CD14-positive monocyte (primary cell): ENCODE measurements around the gene PHKA2. TPM values are rescaled to one million over a fixed set of nuclear protein-coding genes. Genes with fewer than 3 reads are reported as not detected.
A peak's percentile ranks its signal among the peaks of the same experiment; 100 is the strongest.

Experiments used
- DNase-seq, 3 donors: peaks; one replicate each; pipeline ENCODE4 v3.0.0-alpha.2; 2011 to 2022
- H2AFZ ChIP-seq: 2 replicates; pipeline ENCODE4 v1.6.0; 2012; ENCODE audit warnings: mild to moderate bottlenecking, low read depth, low read length, inconsistent platforms; ENCODE audit not compliant: insufficient read depth, poor library complexity, severe bottlenecking
- H3K27ac ChIP-seq, 2 donors: 1 replicate in 1 of 2; 2 replicates in 1 of 2; pipeline ENCODE4 v1.5.1; 2012 to 2013; ENCODE audit warnings: low read length in 2 of 2, control low read depth in 1 of 2, inconsistent platforms in 1 of 2, low read depth in 1 of 2, mild to moderate bottlenecking in 1 of 2
- H3K27me3 ChIP-seq, 2 donors: one replicate each; pipeline versions ENCODE4 v1.6.0 to v1.6.1; 2011 to 2013; ENCODE audit warnings: low read length in 2 of 2; ENCODE audit not compliant: control insufficient read depth in 2 of 2, insufficient read depth in 2 of 2
- H3K36me3 ChIP-seq, 2 donors: replicated peaks in 1 of 2; 1 replicate in 1 of 2; 2 replicates in 1 of 2; pipeline versions ENCODE4 v1.5.1 to v1.6.1; 2012 to 2013; ENCODE audit warnings: low read length in 2 of 2, control low read depth in 1 of 2, inconsistent platforms in 1 of 2, mild to moderate bottlenecking in 1 of 2; ENCODE audit not compliant: insufficient read depth in 2 of 2, control insufficient read depth in 1 of 2
- H3K4me1 ChIP-seq, 2 donors: 1 replicate in 1 of 2; 2 replicates in 1 of 2; pipeline versions ENCODE4 v1.5.1 to v1.6.1; 2012 to 2013; ENCODE audit warnings: low read length in 2 of 2, control low read depth in 1 of 2, inconsistent platforms in 1 of 2, mild to moderate bottlenecking in 1 of 2, moderate library complexity in 1 of 2; ENCODE audit not compliant: insufficient read depth in 2 of 2, control insufficient read depth in 1 of 2
- H3K4me2 ChIP-seq: replicated peaks from 2 replicates; pipeline ENCODE3; 2012; ENCODE audit warnings: low read length, moderate library complexity, mild to moderate bottlenecking; ENCODE audit not compliant: poor library complexity, severe bottlenecking; ENCODE audit errors: extremely low read depth
- H3K4me3 ChIP-seq, 3 experiments: fragments of 200-600 bp in 1 of 3; sonication (generic) in 1 of 3; replicated peaks in 1 of 3; 1 replicate in 2 of 3; 2 replicates in 1 of 3; pipeline ENCODE4 v1.5.1; 2011 to 2013; ENCODE audit warnings: low read length in 3 of 3, mild to moderate bottlenecking in 3 of 3, control low read depth in 2 of 3, low read depth in 2 of 3, inconsistent platforms in 1 of 3, moderate library complexity in 1 of 3
- H3K79me2 ChIP-seq: 2 replicates; pipeline ENCODE4 v1.6.0; 2012; ENCODE audit warnings: mild to moderate bottlenecking, control low read depth, inconsistent platforms, low read length, moderate library complexity; ENCODE audit not compliant: insufficient read depth
- H3K9ac ChIP-seq: 2 replicates; pipeline ENCODE4 v1.6.0; 2017; ENCODE audit warnings: low read length, mild to moderate bottlenecking; ENCODE audit not compliant: insufficient read depth, poor library complexity, severe bottlenecking
- H3K9me3 ChIP-seq, 2 donors: replicated peaks in 1 of 2; 1 replicate in 1 of 2; 2 replicates in 1 of 2; pipeline versions ENCODE4 v1.5.1 to v1.6.1; 2012 to 2013; ENCODE audit warnings: low read length in 2 of 2, control low read depth in 1 of 2; ENCODE audit not compliant: control insufficient read depth in 1 of 2, insufficient read depth in 1 of 2
- H4K20me1 ChIP-seq: 2 replicates; pipeline ENCODE4 v1.6.0; 2012; ENCODE audit warnings: mild to moderate bottlenecking, low read length, control low read depth, moderate library complexity; ENCODE audit not compliant: insufficient read depth
- H3K27ac Mint-ChIP-seq, 7 donors: one replicate each; pipeline ENCODE4 v1.8.0; 2020; ENCODE audit warnings: mild to moderate bottlenecking in 7 of 7, mixed read lengths in 7 of 7, moderate library complexity in 6 of 7, inconsistent platforms in 2 of 7
- H3K27me3 Mint-ChIP-seq, 3 donors: one replicate each; pipeline ENCODE4 v1.8.0; 2021 to 2022; ENCODE audit warnings: low read depth in 3 of 3, mild to moderate bottlenecking in 3 of 3, mixed read lengths in 3 of 3, moderate library complexity in 3 of 3, inconsistent platforms in 1 of 3
- H3K36me3 Mint-ChIP-seq, 2 donors: one replicate each; pipeline ENCODE4 v1.8.0; 2020; ENCODE audit warnings: mixed read lengths in 2 of 2, inconsistent platforms in 1 of 2, mild to moderate bottlenecking in 1 of 2
- H3K4me1 Mint-ChIP-seq: one replicate; pipeline ENCODE4 v1.8.0; 2020; ENCODE audit warnings: mild to moderate bottlenecking, mixed read lengths
- H3K4me3 Mint-ChIP-seq, 2 donors: one replicate each; pipeline ENCODE4 v1.8.0; 2020; ENCODE audit warnings: mild to moderate bottlenecking in 2 of 2, mixed read lengths in 2 of 2, moderate library complexity in 1 of 2
- H3K9me3 Mint-ChIP-seq, 7 donors: one replicate each; pipeline ENCODE4 v1.8.0; 2020 to 2022; ENCODE audit warnings: mixed read lengths in 7 of 7, mild to moderate bottlenecking in 6 of 7, moderate library complexity in 6 of 7, inconsistent platforms in 2 of 7
- CTCF ChIP-seq: fragments of 200-600 bp; IDR thresholded peaks from one replicate; pipeline ENCODE4 v1.8.0; 2022; ENCODE audit warnings: antibody characterized with exemption, mild to moderate bottlenecking
- WGBS: methylation state at CpG from one replicate; pipeline ENCODE4 v1.1.5; 2013; ENCODE audit warnings: missing lambda C conversion rate; ENCODE audit not compliant: insufficient coverage; 5-methylcytosine and 5-hydroxymethylcytosine counted together
- intact Hi-C, 2 donors: fragments of 100-400 bp; cut with micrococcal nuclease; formaldehyde crosslinking; loops; one replicate each; pipeline versions ENCODE4 v1.15.0 to v1.15.1; 2023
- polyA plus RNA-seq, 3 donors: library from polyadenylated mRNA; depleted of rRNA in 1 of 3; unstranded in 2 of 3; stranded (reverse) in 1 of 3; fragments of 300-500 nt in 2 of 3; fragments of >200 nt in 1 of 3; fragmentation: Illumina TruSeq in 2 of 3; gene quantifications; 1 replicate in 2 of 3; 2 replicates in 1 of 3; pipeline ENCODE4 v1.2.3, GENCODE V29; 2012 to 2021

PHKA2 gene
- polyA plus RNA-seq, 3 donors, result 8.7 to 63.3 (median 9.1) TPM

DNA sequence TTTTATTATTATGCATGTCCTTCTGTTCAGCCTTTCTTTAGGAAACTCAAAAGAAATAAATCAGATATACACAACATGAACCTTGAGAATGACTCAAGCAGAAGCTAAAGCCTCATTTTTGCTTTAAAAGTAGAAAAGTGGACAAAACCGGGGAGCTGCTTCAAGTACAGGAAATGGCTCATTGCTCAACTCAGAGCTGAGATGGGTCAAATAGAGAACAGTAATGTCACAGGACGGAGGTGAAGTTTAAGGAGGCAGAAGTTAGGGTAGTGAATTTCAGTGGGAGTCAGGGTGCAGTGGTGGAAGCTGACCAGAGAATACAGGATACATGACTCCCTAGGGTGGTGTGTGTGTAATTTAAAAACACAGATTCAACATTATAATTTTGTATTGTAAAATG, 22.2 kb downstream of the PHKA2 start:
- Histone ChIP-seq H3K9ac (no peak overlapping the region), H3K9me3 (no peaks in the 10 kb centered on the region), H2AFZ (no peak overlapping the region), H3K4me3 (peak overlapping the region in 1 of 3 experiments; percentile 24), H3K79me2 (peaks cover 56% of the 10 kb centered on the region), H3K4me2 (peak overlapping the region; percentile 34), H3K27me3 (peaks cover 0 to 2% of the 10 kb centered on the region in 2 donors), H3K27ac (peak overlapping the region; percentile 59 to 66), H4K20me1 (no peaks in the 10 kb centered on the region), H3K4me1 (peaks cover 49 to 64% of the 10 kb centered on the region in 2 donors), H3K36me3 (no peaks in the 10 kb centered on the region)
- TF ChIP-seq CTCF, result no peak
- Mint-ChIP-seq H3K27me3 (peaks cover 0 to 8% (median 0%) of the 10 kb centered on the region in 3 donors), H3K4me1 (peaks cover 61% of the 10 kb centered on the region), H3K9me3 (peaks cover 0 to 2% (median 0%) of the 10 kb centered on the region in 7 donors), H3K27ac (peak overlapping the region; percentile 61 to 93 (median 72)), H3K36me3 (no peaks in the 10 kb centered on the region), H3K4me3 (peak overlapping the region in 1 of 2 donors; percentile 72)
- DNase-seq, result peak; percentile 56 to 64 (median 60)
- WGBS, result no CpG with 5 or more reads among the region's 2 CpGs
- intact Hi-C loops, result no loop called here

GRCh38 chrX:18956303-18957032, 27.4 kb downstream of the PHKA2 start:
- H3K4me2 ChIP-seq, result peak overlapping the region; percentile 31
- Mint-ChIP-seq H3K27me3 (no peaks in the 10 kb centered on the region), H3K4me1 (peaks cover 52% of the 10 kb centered on the region), H3K36me3 (peaks cover 7 to 18% of the 10 kb centered on the region in 2 donors), H3K27ac (peak overlapping the region; percentile 78 to 92 (median 87)), H3K4me3 (peak overlapping the region; percentile 46 to 62), H3K9me3 (peaks cover 0 to 2% (median 0%) of the 10 kb centered on the region in 7 donors)
- no peaks in the 10 kb centered on the region for H4K20me1 ChIP-seq
- intact Hi-C loops, result no loop called here
- no peak for TF ChIP-seq CTCF
- WGBS, result no CpG with 5 or more reads among the region's 7 CpGs
- H3K79me2 ChIP-seq, result peaks cover 56% of the 10 kb centered on the region
- H3K27me3 ChIP-seq, result peaks cover 0 to 2% of the 10 kb centered on the region in 2 donors
- H3K9me3 ChIP-seq, result no peaks in the 10 kb centered on the region
- no peak overlapping the region for H3K9ac ChIP-seq
- no peak overlapping the region for H2AFZ ChIP-seq
- peak overlapping the region; percentile 52 to 77 for H3K27ac ChIP-seq
- H3K4me1 ChIP-seq, result peaks cover 46 to 51% of the 10 kb centered on the region in 2 donors
- DNase-seq, result peak; percentile 49 to 74 (median 67)
- H3K36me3 ChIP-seq, result peaks cover 3 to 23% of the 10 kb centered on the region in 2 donors
- H3K4me3 ChIP-seq, result peak overlapping the region in 1 of 3 experiments; percentile 17
